ENCODE measurements around the gene GTF2A1L.

- TF ChIP-seq POLR2A (IDR thresholded peaks at IDR 0.05) = no peak
- no peak for TF ChIP-seq POLR2AphosphoS5 (IDR thresholded peaks at IDR 0.05)
- TF ChIP-seq CTCF (IDR thresholded peaks at IDR 0.05) = peak in 2 of 3 donors; percentile 17 to 37
These were observed 17.3 kb upstream of the GTF2A1L start for GRCh38 chr2:48600204-48600813.

Data from breast epithelium (tissue), 3 donors.